Calu3 (cell line): ENCODE measurements around the gene TCOF1. TPM values are rescaled to one million over a fixed set of nuclear protein-coding genes. Genes with fewer than 3 reads are reported as not detected.
"Not testable (repeated sequence)": the region's sequence is repeated elsewhere in the genome, so short reads cannot be mapped to it uniquely, and the experiment has no call there.

ENCODE experiments used
- BruUV-seq: library from RNA; stranded (reverse); fragments of 400-500 nt; replicated peaks from 2 replicates; lab custom pipeline; 2021; lab: Mats Ljungman, UMichigan
- CTCF ChIA-PET: fragments of 300-600 bp; sonication (Branson Sonifier 250); formaldehyde crosslinking; loops from one replicate; lab custom pipeline; 2022; ENCODE audit warnings: antibody characterized with exemption; lab: Charles Lee
- DNase-seq: peaks from one replicate; pipeline ENCODE4 v3.0.0; 2022
- H3K27ac Mint-ChIP-seq: one replicate; pipeline ENCODE4 v1.8.0; 2022; ENCODE audit warnings: mixed read lengths; ENCODE audit not compliant: unreplicated experiment
- H3K27me3 Mint-ChIP-seq: one replicate; pipeline ENCODE4 v1.8.0; 2022; ENCODE audit warnings: mixed read lengths; ENCODE audit not compliant: unreplicated experiment
- H3K36me3 Mint-ChIP-seq: one replicate; pipeline ENCODE4 v1.8.0; 2022; ENCODE audit warnings: mild to moderate bottlenecking, moderate library complexity, mixed read lengths; ENCODE audit not compliant: insufficient read depth, unreplicated experiment
- H3K4me1 Mint-ChIP-seq: one replicate; pipeline ENCODE4 v1.8.0; 2022; ENCODE audit warnings: mild to moderate bottlenecking, low read depth, mixed read lengths; ENCODE audit not compliant: unreplicated experiment
- H3K4me3 Mint-ChIP-seq: one replicate; pipeline ENCODE4 v1.8.0; 2022; ENCODE audit warnings: mild to moderate bottlenecking, low read depth, moderate library complexity, mixed read lengths; ENCODE audit not compliant: unreplicated experiment
- H3K9me3 Mint-ChIP-seq: one replicate; pipeline ENCODE4 v1.8.0; 2022; ENCODE audit warnings: low read depth, mixed read lengths; ENCODE audit not compliant: unreplicated experiment
- CTCF ChIP-seq: fragments of 200-600 bp; IDR thresholded peaks from one replicate; pipeline ENCODE4 v1.8.0; 2022; ENCODE audit warnings: antibody characterized with exemption; ENCODE audit not compliant: unreplicated experiment
- intact Hi-C: fragments of 100-400 bp; cut with micrococcal nuclease; formaldehyde crosslinking; loops from one replicate; pipeline ENCODE4 v1.10.0; 2022; ENCODE audit not compliant: unreplicated experiment
- total RNA-seq: library from RNA; stranded (reverse); gene quantifications from 2 replicates; pipeline ENCODE4 v1.2.3, GENCODE V29; 2022

TCOF1 gene
- total RNA-seq, 1 experiment from 2014 or later, result 106 TPM

DNA sequence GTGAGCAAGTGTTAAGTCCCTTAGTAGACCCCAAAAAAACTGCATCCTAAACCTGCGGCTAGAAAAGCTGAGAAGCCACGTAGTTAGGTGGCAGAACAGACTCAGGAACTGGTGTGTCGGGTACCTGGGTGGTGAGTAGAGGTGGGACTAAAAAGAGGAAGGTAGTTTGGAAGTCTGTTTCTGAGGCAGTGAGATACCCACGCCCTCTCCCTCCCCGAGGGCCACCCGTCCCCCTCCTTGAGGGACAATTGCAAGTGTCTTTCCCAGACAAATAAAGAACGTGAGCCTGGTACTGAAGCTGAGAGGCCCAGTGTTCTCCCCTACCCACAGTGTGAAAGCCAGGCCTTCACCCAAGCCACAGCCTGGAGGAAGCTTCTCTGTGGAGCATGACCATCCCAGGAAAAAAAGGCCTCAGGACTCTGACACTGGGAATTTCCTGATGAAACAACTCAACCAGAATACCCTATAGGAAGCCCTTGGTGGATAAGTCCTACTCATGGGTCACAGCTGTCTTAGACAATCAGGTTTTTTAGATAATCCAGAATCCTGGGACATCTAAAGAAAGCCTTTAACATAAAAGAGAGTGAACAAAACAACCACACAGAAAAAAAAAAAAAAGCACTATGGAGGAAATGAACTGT is 62.3 kb downstream of the TCOF1 start:
- intact Hi-C loops, result no loop called here
- CTCF ChIA-PET, result no interaction called here
- DNase-seq, result no peak
- TF ChIP-seq CTCF, result no peak
- peaks cover 8% of the 10 kb centered on the region for H3K4me1 Mint-ChIP-seq
- H3K9me3 Mint-ChIP-seq, result no peaks in the 10 kb centered on the region
- H3K27me3 Mint-ChIP-seq, result no peaks in the 10 kb centered on the region
- no TSS peak for BruUV-seq
- H3K36me3 Mint-ChIP-seq, result no peaks in the 10 kb centered on the region
- H3K27ac Mint-ChIP-seq, result no peak overlapping the region
- no peak overlapping the region for H3K4me3 Mint-ChIP-seq

GRCh38 chr5:150422075-150422474 is 64.6 kb downstream of the TCOF1 start:
- Mint-ChIP-seq H3K36me3 (no peaks in the 10 kb centered on the region), H3K27ac (no peak overlapping the region), H3K27me3 (no peaks in the 10 kb centered on the region), H3K4me1 (peaks cover 8% of the 10 kb centered on the region), H3K4me3 (no peak overlapping the region), H3K9me3 (no peaks in the 10 kb centered on the region)
- intact Hi-C loops, result no loop called here
- CTCF ChIA-PET, result interaction anchor here (1.6 kb wide), 1 partner anchor 14 kb away, joined by 4 read pairs; no protein-coding TSS in a partner anchor
- BruUV-seq, result no TSS peak
- TF ChIP-seq CTCF, result no peak
- no peak for DNase-seq

DNA sequence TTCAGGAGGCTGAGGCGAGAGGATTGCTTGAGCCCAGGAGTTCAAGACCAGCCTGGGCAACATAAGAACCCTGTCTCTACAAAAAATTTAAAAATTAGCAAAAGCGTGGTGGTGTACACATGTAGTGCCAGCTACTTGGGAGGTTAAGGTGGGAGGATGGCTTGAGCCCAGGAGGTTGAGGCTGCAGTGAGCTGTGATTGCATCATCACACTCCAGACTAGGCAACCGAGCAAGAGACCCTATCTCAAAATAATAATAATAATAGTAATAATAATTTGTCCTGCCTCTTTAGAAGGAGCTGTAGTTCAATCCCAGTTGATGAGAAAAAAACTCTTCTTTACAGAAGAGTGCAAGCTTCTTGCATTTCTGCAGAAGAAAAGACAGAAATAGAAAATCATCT is 65.3 kb downstream of the TCOF1 start:
- intact Hi-C loops, result no loop called here
- peaks cover 12% of the 10 kb centered on the region for H3K4me1 Mint-ChIP-seq
- BruUV-seq, result no TSS peak
- TF ChIP-seq CTCF, result no peak
- no peaks in the 10 kb centered on the region for H3K9me3 Mint-ChIP-seq
- no peak overlapping the region for H3K4me3 Mint-ChIP-seq
- CTCF ChIA-PET, result interaction anchor here (1.6 kb wide), 1 partner anchor 14 kb away, joined by 4 read pairs; no protein-coding TSS in a partner anchor
- no peak for DNase-seq
- H3K36me3 Mint-ChIP-seq, result peaks cover 3% of the 10 kb centered on the region
- H3K27me3 Mint-ChIP-seq, result no peaks in the 10 kb centered on the region
- no peak overlapping the region for H3K27ac Mint-ChIP-seq

DNA sequence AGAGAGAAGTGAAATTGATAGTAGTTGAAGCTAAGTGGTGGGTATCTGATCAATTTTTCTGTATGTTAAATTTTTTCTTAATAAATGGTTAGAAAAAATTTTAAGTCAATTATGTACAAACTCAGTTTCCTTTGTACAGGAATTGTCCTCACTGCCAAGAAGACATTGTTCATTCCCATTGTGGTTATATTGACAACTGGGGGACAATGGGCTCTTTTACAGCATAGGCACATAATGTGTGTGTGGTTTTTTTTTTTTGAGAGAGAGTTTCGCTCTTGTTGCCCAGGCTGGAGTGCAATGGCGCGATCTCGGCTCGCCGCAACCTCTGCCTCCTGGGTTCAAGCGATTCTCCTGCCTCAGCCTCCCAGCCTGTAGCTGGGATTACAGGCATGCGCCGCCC is 68.7 kb downstream of the TCOF1 start:
- H3K27ac Mint-ChIP-seq, H3K27me3 Mint-ChIP-seq, BruUV-seq, DNase-seq, H3K9me3 Mint-ChIP-seq, H3K36me3 Mint-ChIP-seq, intact Hi-C loops, H3K4me3 Mint-ChIP-seq: not testable (repeated sequence)
- peaks cover 30% of the 10 kb centered on the region for H3K4me1 Mint-ChIP-seq
- CTCF ChIA-PET, result interaction anchor here (0.7 kb wide), 1 partner anchor 34 kb away, joined by 3 read pairs; no protein-coding TSS in a partner anchor
